Kidney glomerular epithelial cell (primary cell): Measurements from ENCODE around the gene INHA.

ENCODE experiments used
- DNase-seq: peaks from one replicate; lab custom pipeline; 2025; lab: John Stamatoyannopoulos, UW

INHA gene

DNA sequence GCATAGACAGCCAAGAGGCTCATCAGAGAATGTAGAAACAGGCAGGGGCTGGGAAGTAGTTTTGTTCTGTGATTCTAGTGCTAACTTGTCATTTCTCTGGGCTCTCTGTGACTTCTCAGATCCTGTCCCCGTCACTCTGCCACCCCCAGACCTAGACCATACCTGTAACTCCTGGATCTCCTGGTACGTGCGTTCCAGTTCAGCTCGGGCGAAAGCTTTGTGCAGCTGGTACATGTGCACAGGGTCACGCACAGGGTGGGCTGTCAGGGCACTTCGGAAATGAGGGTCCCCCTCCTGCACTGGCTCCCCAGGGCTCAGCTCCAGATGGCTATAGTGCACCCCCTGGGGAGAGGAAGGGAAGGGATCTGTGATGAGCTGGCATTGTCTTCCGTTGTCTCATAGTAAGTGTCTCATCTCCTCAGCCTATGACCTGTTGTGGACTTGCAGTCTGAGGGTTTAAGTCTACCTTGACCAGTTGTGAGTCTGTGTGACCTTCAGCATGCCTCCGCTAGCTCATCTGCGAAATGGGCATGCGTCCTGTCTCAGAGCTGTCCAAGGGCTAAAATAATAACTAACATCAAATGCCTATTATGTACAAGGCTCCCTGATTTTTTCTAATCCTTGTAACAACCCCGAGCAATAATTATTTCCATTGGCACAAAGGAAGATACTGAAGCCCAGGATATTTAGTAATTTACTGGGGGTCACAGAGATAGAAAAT lies 31.2 kb upstream of the INHA start:
- DNase-seq = no peak

DNA sequence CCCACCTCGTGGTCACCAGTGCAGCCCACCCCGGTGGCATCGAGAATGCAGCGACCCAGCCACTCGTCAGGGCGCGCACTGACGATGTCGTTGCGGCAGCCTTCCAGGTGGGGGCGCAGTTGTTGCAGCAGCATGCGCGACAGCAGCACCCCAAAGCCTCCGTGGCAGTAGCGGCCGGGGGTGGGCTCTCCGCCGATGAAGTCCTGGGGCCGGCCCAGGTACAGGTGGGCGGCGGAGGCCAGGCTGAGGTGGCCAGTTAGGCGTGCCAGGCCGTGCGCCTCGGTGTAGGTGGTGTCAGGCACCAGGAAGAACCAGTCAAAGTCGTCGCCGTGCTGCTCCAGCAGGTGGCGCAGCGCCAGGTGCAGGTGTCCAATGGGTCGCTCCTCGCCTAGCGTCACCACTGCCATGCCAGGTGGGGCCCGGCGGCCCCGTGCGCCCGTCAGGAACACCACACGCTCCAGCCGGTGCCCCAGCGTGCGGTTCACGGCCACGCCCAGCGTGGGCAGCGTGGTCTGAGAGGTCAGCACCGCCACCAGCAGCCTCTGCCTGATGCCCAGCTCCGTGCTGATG lies 30.4 kb upstream of the INHA start:
- DNase-seq = peak; percentile 66

DNA sequence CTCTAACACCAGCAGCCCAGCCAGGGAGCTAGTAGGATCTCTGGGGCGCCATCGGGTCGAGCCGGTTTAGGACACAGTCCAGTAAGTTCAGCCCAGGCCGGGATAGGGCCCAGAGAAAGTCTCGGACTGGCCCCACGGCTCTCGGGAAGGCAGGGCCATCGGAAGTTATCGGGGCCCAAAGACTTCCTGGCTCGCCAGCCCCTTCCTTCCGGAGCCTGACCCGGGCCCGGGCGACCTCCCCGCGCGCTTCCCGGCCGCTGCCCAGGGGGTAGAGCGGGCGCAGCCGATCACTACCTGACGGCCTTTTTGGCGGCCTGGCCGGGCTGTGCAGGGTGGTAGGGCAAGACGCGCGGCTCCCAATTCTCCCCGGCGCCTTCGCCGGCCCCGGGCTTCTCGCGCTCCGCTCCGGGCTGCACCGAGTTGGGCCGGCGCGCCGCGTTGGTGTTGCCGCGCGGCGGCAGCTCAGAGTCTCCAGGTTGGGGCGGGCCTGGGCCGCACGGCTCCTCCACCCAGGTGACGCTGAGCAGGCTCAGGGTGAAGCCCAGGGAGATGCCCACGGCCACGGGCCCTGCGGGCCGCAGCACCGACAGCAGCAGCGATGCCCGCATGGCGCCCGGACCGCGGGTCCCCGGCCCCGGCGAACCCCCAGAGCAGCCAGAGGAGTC lies 29.0 kb upstream of the INHA start:
- DNase-seq = peak; percentile 27

DNA sequence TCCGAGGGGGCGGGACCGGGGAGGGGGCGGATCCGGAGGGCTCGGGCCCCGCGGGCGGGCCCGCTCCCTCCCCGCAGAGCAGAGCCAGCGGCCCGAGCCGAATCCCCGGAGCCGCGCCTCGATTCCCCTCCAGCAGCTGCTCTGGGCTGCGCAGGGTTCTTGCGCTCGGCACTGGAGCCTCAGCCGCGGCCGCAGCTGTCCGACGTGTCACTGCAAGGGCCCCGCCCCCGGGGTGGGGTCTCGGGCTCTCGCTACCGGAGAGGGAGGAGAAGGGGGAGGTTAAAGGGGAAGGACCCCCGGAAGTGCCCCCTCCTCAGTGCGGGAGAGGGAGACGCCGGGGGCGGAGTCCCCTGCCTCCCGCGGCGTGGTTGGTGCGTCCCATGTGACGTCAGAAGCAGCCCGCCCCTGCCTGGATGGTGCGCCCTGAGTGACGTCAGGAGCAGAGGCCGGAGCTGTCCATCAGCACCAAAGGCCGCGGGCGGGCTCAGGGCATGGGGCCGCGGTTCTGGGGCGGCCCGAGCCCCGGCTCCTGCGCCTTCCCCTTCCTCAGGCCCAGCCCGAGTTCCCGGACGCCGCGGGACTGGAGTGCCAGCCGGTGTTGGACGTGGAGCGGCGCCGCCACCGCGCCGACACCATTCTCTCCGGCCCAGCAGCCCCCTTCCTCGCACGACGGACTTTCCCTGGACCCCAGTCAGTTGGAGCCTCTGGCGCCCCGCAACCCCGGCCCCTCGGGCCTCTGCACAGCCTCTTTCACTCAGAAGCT lies 28.3 kb upstream of the INHA start, which contains the start of the genes CHPF and TMEM198:
Gene CHPF (minus strand): TSS at position 214 of the 763 bp plus-strand sequence. CDS start 271 bp downstream, outside the sequence.
Gene TMEM198 (plus strand): TSS at position 433 of the 763 bp plus-strand sequence. CDS start 700 bp downstream, outside the sequence.
- peak; percentile 86 for DNase-seq

DNA sequence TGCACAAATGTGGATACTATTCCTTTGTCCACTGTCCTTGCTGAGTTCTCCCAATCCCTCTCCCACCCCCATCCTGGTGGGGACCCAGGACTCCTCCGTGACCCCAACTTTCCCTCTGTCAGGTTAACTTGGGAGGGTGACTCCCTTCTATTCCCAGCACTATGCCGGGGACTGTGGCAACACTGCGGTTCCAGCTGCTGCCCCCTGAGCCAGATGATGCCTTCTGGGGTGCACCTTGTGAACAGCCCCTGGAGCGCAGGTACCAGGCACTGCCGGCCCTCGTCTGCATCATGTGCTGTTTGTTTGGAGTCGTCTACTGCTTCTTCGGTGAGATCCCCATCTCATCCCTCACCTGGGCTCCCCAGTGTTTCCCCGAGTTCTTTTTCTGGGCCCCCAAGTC lies 27.5 kb upstream of the INHA start:
- DNase-seq = no peak

DNA sequence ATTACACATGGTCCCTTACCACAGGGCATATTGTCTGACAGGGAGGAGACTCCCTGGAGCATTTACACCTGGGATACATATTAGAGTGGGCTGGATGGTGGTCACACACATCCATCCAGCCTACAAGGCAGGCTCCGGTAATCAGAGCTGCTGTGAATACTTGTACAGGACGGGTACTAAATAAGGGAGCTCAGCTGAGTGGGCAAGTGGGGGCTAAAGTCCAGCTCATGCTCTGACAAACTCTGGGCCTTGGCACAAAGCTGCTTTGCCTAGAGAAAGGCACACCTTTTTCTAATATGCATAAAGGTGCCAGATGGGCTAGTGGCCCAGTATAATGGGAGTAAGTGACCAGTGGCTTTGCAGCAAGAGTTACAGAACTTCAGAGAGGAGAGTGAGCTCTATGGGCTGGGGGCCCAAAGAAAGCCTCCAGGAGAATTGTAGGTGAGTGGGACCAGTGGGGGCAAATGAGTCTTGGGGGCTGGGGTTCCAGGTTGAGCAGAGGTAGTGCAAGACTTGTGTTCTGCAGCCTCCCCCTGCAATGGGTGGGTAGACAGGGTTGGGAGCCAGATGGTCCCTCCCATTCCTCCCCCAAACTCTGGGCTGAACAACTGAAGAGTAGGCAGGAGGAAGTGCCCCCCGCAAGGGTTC lies 26.7 kb upstream of the INHA start:
- no peak for DNase-seq

DNA sequence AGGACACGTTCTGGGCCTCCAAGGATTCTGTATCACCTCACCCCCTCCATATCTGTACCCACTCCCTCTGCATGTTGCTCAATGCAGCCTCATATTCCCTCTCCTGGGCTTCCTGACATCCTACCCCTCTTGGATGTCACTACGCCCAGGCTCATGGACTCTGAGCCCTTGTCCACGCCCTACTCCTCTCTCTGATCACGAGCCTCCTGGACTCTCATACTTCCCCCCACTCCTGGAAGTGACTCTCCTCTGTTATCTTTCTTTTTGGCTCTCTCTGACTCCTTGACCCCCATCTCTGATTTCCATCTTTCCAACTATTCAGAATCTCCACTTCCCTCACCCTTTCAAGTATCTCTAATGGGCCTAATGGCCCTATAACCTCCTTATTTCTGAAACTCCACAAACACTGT lies 26.2 kb upstream of the INHA start:
- DNase-seq = no peak

DNA sequence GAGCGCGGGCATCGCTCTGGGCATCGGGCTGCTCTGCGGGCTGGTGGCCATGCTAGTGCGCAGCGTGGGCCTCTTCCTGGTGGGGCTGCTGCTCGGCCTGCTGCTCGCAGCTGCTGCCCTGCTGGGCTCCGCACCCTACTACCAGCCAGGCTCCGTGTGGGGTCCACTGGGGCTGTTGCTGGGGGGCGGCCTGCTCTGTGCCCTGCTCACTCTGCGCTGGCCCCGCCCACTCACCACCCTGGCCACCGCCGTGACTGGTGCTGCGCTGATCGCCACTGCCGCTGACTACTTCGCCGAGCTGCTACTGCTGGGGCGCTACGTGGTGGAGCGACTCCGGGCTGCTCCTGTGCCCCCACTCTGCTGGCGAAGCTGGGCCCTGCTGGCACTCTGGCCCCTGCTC lies 24.5 kb upstream of the INHA start:
- DNase-seq = no peak

DNA sequence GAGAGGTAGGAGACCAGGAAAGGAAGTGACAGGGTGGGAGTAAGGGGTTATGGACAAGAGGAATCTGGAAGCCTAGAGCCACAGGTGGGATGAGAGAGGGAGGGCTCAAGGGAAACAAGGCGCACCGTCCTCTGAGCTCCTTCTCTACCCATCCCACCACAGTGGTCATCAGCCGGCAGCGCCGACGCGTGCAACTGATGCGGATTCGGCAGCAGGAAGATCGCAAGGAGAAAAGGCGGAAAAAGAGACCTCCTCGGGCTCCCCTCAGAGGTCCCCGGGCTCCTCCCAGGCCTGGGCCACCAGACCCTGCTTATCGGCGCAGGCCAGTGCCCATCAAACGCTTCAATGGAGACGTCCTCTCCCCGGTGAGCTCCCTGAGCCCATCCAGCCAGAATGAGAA lies 23.1 kb upstream of the INHA start:
- no peak for DNase-seq

DNA sequence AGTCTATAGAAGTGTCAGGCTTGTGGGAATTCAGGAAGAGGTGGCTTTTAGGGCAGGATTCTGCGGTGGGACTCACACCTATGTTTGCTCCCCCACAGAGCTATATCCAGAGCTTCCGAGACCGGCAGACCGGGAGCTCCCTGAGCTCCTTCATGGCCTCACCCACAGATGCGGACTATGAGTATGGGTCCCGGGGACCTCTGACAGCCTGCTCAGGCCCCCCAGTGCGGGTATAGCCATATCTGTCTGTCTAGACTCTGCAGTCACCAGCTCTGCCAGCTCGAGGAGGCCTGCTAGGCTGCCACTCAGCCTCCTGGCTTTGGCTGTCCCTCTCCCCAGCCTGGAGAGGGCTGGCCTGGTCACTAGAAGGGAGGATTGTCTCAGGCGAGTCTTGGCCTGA lies 22.5 kb upstream of the INHA start:
- DNase-seq = no peak

DNA sequence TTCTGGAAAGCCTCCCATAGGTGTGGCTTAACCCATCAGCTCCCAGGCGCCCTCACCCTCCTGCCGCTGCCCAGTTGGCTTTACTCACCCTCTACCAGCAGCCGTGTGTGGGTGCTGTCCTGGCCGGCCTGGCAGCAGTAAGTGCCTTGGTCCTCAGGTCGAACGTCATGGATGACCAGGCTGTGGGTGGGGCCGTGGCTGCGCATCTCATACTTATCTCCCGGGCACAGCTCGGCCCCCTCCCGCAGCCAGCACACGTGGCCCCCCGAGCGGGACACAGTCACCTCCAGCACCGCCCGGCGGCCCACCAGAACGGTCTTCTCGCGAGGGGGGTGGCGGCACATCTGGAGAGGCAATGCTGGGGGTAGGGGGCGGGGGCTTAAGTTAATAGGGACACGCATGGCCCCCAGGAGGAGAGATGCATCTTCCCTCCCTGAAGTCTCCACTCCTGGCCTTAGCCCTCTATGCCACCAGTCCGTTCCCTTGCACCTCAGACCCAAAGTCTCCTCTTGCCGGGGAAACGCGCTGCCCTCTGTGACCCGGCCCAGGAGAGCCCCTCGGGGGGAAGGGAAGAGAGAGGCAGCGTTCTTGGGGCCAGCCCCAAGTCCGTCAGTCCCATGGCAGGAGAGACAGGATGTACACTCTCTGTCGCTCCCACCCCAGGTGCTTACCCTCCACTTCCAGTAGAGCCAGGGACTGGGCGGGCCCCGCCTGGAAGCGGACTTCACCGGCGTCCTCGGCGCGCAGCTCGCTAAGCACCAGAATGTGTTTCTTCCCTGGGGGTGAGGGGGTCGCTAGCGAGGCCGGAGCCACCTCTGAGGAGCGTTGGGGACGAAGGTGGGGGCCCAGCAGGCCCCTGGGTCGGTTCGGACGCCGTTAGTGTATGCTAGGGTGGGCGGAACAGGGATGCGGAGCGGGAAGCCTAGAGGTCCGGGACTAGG lies 20.4 kb upstream of the INHA start:
- peak; percentile 22 for DNase-seq

DNA sequence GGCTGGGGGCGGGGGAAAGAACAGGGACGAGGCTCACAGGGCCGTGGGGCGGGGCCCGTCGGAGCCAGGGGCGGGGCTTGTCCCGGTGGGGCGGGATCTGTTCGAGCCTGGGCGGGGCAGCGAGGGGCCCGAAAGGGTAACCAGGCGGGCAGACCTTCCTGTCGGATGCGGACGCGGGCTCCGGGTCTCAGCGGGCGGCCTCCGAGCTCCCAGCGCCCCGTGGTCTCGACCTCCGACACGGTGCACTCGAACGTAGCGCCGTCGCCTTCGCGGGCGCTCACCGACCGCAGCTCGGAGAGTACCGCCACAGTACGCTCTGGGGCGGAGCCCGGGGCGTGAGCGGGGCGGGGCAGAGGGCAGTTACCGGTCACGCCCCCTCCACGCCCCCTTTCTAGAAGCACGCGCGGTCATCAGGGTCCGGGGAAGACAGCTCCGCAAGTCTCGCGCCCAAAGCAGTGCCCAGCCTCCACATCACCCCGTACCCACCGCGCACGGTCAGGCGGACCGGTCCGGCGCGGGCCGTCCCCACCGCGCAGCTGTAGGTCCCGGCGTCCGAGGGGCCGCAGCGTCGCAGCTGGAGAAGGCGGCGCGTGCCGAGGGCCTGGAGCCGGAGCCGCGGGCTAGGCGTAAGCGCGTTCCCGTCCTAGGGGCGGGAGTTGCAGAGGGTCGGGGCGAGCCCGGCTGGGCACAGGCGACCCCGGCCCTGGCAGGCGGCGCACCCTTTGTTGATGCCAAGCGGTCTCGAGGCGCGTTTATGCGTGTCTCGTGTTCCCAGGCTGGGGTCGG lies 19.5 kb upstream of the INHA start:
- peak; percentile 44 for DNase-seq

DNA sequence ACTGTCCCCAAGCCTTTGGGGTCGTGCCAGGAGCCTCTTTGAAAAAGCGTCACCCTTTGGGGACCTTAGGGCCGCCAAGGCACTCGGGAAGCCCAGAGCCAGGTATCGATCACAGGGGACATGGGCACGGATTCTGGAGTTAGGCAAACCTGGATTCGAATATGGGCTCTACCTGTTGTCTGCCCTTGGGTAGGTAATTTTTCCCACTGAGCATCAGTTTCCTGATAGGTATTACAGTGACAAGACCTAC lies 19.0 kb upstream of the INHA start:
- no peak for DNase-seq

DNA sequence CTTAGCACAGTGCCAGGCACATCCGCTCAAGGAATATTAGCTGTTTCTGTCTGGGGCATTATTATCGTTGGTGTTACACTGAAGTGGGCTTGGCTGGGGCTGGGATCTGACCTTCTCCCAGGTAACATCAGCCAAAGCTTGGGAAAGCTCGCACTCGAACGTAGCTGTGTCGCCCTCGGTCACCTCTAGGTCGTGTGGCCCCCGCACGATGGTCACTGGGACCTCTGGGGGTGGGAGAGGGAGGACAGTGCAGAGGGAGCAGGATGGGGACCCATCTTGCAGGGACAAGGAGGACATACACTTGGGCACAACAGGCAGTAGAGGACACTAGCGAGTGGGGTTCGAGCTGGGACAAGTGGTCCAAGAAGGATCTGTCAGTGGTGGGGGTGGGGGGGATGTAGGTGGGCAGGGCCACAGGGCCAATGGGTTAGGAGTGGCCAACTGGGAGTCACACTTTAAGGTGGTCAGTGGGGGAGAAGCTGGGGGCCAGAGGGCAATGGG lies 18.6 kb upstream of the INHA start:
- DNase-seq = no peak

DNA sequence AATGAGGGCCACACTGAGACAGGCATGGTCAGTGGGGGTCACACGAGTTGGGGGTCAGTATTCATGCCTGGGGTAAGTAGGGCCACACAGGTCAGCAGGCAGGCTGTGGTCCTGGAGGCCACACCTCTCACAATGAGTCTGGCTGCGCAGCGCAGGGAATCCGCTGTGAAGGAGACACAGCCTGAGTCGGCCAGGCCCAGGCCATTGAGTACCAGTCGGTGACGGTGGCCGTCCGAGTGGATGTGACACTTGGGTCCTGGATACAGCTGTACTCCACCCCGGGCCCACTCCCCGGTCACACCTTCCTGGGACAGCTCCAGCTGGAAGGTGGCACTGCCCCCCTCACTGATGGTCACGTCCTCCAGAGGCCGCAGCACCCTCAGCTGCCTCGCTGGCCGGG lies 17.8 kb upstream of the INHA start:
- DNase-seq = no peak

DNA sequence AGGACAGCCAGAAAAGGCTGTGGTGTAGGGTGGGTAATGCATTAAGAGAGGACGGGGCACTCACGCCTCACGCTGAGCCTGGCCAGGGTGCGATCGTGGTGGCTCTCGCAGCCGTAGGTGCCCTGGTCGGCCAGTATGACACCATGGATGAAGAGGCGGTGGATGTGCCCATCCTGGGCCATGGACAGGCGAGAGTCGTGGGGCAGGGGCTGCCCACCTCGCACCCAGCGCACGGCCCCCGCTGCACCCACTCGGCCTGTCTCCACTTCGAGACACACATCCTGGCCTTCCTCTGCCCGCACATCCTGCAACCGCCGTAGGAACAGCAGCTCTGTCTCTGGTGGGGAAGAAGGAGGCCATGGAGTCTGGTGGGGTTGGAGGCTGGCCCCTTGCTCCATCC lies 16.2 kb upstream of the INHA start:
- no peak for DNase-seq

DNA sequence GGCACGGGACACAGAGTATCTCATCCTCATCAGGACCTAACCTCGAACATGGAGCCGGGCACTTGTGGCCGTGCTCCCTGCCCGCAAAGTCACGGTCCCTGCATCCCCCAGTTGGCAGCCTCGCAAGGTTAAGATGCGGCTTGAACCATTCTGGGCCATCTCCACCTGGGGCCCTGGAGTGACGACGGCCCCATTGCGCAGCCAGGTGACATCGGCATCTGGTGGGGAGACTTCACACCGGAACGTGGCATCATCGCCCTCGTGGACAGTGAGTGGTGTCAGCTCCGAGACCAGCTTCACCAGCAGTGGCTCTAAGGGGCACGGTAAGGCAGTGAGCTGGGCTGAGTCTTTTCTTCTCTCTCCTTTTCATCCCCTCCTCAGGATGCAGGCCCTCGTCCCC lies 15.7 kb upstream of the INHA start:
- DNase-seq = no peak

DNA sequence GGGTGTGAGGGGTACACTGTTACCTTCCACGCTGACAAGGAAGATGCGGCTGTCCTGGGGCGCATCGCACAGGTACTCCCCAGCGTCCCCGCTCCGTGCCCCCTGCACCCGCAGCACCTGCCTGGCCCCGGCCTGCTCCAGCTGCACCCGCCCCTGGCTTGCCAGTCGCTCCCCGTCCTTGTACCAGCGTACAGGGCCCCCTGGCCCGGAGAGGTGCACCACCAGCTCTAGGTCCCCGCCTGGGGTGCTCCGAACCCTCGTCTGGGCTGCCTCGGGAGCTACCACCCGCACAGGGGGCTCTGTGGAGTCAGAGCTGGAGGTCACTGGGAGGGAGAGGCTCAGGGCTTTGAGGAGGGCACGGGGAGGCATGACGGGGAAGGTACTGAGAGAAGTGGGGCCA lies 14.8 kb upstream of the INHA start:
- no peak for DNase-seq

DNA sequence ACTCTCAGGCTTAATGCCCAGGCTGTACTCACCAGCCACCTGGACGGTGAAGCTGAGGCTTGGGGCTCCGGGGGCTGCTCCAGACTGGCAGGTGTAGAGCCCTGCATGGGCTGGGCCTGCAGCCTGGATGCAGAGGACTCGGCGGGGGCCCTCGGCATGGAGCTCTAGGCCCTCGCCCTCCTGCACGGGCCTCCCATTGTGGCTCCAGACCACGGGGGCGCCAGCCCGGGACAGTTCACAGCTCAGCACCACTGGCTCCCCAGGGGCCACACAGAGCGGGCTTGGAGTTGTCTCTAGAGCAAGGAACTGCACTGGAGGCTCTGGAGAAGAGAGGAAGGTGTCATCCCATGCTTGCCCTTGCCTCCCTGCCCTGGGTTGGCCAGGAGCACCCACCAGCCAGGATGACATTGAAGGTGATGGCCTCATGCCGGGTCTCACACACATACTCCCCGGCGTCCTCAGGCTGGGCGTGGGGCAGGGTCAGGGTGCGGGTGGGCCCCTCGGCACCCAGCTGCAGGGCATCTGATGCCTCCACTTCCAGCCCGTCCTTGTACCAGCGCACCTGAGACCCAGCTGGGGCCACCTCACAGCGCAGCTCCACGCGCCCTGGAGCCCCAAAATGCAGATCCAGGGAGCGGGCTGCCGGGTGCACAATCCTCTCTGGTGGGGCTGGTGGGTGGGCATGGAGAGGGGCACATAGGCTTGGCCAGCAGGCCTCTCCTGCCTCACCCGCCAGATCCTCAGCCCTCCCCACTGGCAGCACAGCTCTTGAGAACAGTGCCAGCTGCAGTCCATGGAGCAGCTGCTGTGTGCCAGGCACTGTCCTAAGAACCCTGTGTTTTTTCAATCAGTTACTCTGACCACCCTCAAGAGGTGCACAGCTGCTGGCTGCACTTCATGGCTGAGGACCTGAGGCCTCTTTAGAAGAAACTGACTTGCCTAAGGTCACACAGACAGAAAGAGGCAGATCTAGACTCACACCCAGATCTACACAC lies 14.0 kb upstream of the INHA start:
- DNase-seq = no peak
